Small intestine (tissue), 7 donors: ENCODE data around the gene POLR3G. TPM values are rescaled to one million over a fixed set of nuclear protein-coding genes. Genes with fewer than 3 reads are reported as not detected.

ENCODE experiments used
- DNase-seq, 2 donors: peaks; one replicate each; pipeline versions ENCODE4 v3.0.0 to v3.0.0-alpha.2; 2013
- FAIRE-seq: peaks from 2 replicates; lab custom pipeline; 2012; peaks lifted over from hg19 to GRCh38; lab: Jason Lieb, UNC
- H3K27ac ChIP-seq, 3 donors: one replicate each; pipeline ENCODE4 v1.5.1; 2013; ENCODE audit warnings: low read length in 2 of 3, mild to moderate bottlenecking in 2 of 3, control low read depth in 1 of 3, inconsistent platforms in 1 of 3, low read depth in 1 of 3, moderate library complexity in 1 of 3
- H3K27me3 ChIP-seq, 3 donors: one replicate each; pipeline ENCODE4 v1.6.1; 2013; ENCODE audit warnings: low read length in 3 of 3, inconsistent platforms in 1 of 3; ENCODE audit not compliant: control insufficient read depth in 3 of 3, insufficient read depth in 3 of 3
- H3K36me3 ChIP-seq, 3 donors: one replicate each; pipeline ENCODE4 v1.6.1; 2013; ENCODE audit warnings: low read length in 3 of 3, inconsistent platforms in 1 of 3, low read depth in 1 of 3, mild to moderate bottlenecking in 1 of 3, moderate library complexity in 1 of 3; ENCODE audit not compliant: control insufficient read depth in 3 of 3, insufficient read depth in 2 of 3
- H3K4me1 ChIP-seq, 3 donors: one replicate each; pipeline ENCODE4 v1.6.1; 2013; ENCODE audit warnings: low read length in 2 of 3, inconsistent platforms in 1 of 3, low read depth in 1 of 3, mild to moderate bottlenecking in 1 of 3, moderate library complexity in 1 of 3; ENCODE audit not compliant: control insufficient read depth in 3 of 3, insufficient read depth in 2 of 3
- H3K4me3 ChIP-seq, 3 donors: one replicate each; pipeline ENCODE4 v1.5.1; 2013; ENCODE audit warnings: low read length in 3 of 3, control low read depth in 1 of 3, inconsistent platforms in 1 of 3, low read depth in 1 of 3, mild to moderate bottlenecking in 1 of 3, moderate library complexity in 1 of 3
- H3K9me3 ChIP-seq, 2 donors: one replicate each; pipeline ENCODE4 v1.6.1; 2013; ENCODE audit warnings: low read depth in 1 of 2, low read length in 1 of 2; ENCODE audit not compliant: control insufficient read depth in 2 of 2, insufficient read depth in 1 of 2
- WGBS, 3 donors: extraction: QIAGEN DNeasy Blood & Tissue Kit; methylation state at CpG; one replicate each; pipeline ENCODE4 v1.1.7; 2013; 5-methylcytosine and 5-hydroxymethylcytosine counted together
- polyA plus RNA-seq, 4 donors: library from polyadenylated mRNA; stranded (reverse) in 3 of 4; unstranded in 1 of 4; fragments of 200-250 nt in 3 of 4; fragments of 120-200 nt in 1 of 4; gene quantifications; one replicate each; pipeline versions ENCODE4 v1.2.1 to v1.2.3, GENCODE V29; 2013
- donor health status: healthy with polysubstance abuse.
- donor health status: control.
- donor health status: control.
- donor health status: Bipolar disorder and iron deficiency.
- donor health status: healthy.

POLR3G gene
- polyA plus RNA-seq, 4 donors = 0.45 to 2.1 (median 1.2) TPM

DNA sequence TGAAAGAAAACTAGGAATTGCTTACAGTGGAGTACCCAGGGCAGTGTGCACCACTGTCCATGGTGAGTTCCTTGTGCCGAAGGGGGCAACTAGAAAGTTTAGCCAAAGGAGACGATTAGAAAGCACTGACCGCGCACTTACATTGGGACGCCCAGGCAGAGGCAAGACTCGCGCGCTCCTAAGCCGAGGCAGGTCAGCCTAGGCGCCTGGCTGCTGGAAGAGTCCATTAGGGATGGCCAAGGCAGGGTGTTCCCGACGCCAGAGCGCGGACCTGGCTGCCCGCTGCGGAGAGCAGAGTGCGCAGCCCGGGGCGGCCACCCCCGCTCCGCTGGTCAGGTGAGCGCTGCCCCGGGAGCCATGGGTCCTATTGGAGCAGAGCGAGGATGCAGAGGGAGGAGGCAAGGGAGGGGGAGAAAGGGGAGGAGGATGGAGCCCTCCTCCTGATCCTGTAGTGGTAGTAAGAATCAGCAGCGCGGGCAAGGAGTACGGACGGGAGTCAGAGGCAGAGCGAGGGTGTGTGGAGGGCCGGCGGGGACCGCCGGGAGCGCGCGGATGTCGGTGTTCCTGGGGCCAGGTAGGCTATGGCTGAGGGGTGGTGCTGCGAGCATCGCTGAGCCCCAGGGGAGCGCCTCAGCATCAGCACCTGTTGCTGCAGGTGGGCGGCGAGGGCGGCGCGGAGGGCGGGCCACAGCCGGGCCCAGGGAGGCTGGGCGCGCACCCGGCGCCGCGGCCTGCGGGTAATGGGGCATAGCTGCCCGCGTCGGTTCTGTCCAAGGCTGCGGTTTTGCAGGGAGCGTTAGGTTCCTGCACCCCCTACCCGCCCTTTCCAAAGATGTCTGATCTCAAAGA is 83.9 kb downstream of the POLR3G start, which contains the start of gene ADGRV1:
Gene ADGRV1 (plus strand): TSS at position 454 of the 849 bp plus-strand sequence. CDS start 99 bp downstream, at position 553.
- H3K4me3 ChIP-seq = peak within 1 kb of the TSS in 2 of 3 donors; percentile 36 to 58
- H3K27ac ChIP-seq = peak within 1 kb of the TSS in 2 of 3 donors; percentile 31 to 33
- WGBS, 3 donors = 1 to 2% (median 1%) methylated on average over 50 to 60 of the region's 60 CpGs
- H3K36me3 ChIP-seq = no peaks in the 10 kb centered on the region
- FAIRE-seq (no peak), DNase-seq (peak; percentile 92 to 94)
- no peaks in the 10 kb centered on the region for H3K4me1 ChIP-seq
- H3K9me3 ChIP-seq = no peaks in the 10 kb centered on the region
- H3K27me3 ChIP-seq = peaks cover 4 to 9% (median 7%) of the 10 kb centered on the region in 3 donors

- Histone ChIP-seq H3K9me3 (no peaks in the 10 kb centered on the region), H3K36me3 (no peaks in the 10 kb centered on the region), H3K4me1 (no peaks in the 10 kb centered on the region), H3K27me3 (peaks cover 4 to 7% (median 6%) of the 10 kb centered on the region in 3 donors), H3K27ac (no peak overlapping the region), H3K4me3 (no peak overlapping the region)
- DNase-seq (no peak), FAIRE-seq (no peak)
- WGBS, 3 donors = 49 to 71% (median 59%) methylated on average over 2 of the region's 2 CpGs
Observed at GRCh38 chr5:90560771-90561170, 86.1 kb downstream of the POLR3G start.

DNA sequence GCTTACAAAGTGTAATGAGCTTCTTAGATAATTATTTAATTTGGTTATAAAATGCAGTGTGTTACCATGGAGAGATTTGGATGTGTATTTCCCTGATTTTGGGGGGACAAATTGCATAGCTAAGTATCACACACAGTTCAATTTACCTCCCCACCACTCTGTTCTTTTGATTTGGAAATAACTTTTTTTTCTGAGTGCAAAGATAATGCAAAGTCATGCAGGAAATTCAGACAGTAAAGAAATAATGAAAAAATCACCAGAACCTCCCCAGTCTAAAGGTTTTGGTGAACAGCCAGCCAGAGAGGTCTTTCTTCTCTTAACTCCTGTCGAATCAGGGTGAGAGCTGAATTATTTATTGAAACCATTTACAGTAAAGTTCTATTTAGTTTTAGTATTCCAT is 87.1 kb downstream of the POLR3G start:
- WGBS, 3 donors = 68 to 83% (median 82%) methylated on average over 1 of the region's 1 CpG
- Histone ChIP-seq H3K4me1 (no peaks in the 10 kb centered on the region), H3K27ac (no peak overlapping the region), H3K4me3 (no peak overlapping the region), H3K27me3 (peaks cover 4 to 7% (median 6%) of the 10 kb centered on the region in 3 donors), H3K9me3 (no peaks in the 10 kb centered on the region), H3K36me3 (no peaks in the 10 kb centered on the region)
- no peak for FAIRE-seq
- no peak for DNase-seq

DNA sequence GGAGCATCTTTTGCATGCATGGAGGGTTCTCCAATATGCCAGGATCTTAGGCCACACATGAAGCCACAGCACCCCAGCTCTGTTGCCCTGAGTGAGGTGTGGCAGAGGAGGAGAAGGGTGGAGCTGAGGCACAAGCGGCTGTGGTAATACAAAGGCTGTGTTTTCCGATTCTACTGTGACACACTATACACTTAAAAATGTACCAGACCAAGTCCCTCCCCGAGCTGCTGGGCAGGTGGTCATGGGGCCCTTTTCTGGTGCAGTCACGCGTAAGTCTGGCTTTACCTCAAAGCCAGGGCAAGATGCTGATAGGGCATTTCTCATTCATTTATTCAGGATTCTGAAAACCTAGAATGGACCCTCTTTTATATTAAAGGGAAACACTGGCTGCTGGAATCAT is 87.7 kb downstream of the POLR3G start:
- H3K4me3 ChIP-seq = no peak overlapping the region
- H3K27ac ChIP-seq = no peak overlapping the region
- H3K27me3 ChIP-seq = peaks cover 4 to 5% (median 5%) of the 10 kb centered on the region in 3 donors
- 63 to 73% (median 70%) methylated on average over 5 of the region's 5 CpGs for WGBS, 3 donors
- H3K4me1 ChIP-seq = no peaks in the 10 kb centered on the region
- no peaks in the 10 kb centered on the region for H3K9me3 ChIP-seq
- no peaks in the 10 kb centered on the region for H3K36me3 ChIP-seq
- no peak for FAIRE-seq
- no peak for DNase-seq

- Histone ChIP-seq H3K27me3 (peaks cover 3 to 4% (median 3%) of the 10 kb centered on the region in 3 donors), H3K36me3 (no peaks in the 10 kb centered on the region), H3K4me3 (no peak overlapping the region), H3K4me1 (no peaks in the 10 kb centered on the region), H3K27ac (no peak overlapping the region), H3K9me3 (no peaks in the 10 kb centered on the region)
- DNase-seq (no peak), FAIRE-seq (no peak)
- WGBS, 3 donors = 44 to 51% (median 48%) methylated on average over 1 of the region's 1 CpG
Observed at GRCh38 chr5:90563108-90563507, 88.4 kb downstream of the POLR3G start.

Other genes starting within 250 kb of the POLR3G start
- gene CETN3, start 65.1 kb upstream of the POLR3G start, polyA plus RNA-seq = 10 to 100 TPM; 10.8 to 32.6 (median 14.8) TPM
- gene MBLAC2, start 93 bp upstream of the POLR3G start, polyA plus RNA-seq = 1 to 10 TPM in 3 of 4 donors, under 1 TPM in 1; 0.89 to 9.6 (median 2.5) TPM
- 10 to 100 TPM in 1 of 4 donors, 1 to 10 TPM in 3; 7.0 to 24.6 (median 8.1) TPM for gene LYSMD3, start 54.7 kb downstream of the POLR3G start, polyA plus RNA-seq
- gene ADGRV1, start 83.9 kb downstream of the POLR3G start, polyA plus RNA-seq = 1 to 10 TPM in 3 of 4 donors, not detected in 1; 2.6 to 2.9 (median 2.7) TPM